ENCODE results near the gene KCNH2.

DNA sequence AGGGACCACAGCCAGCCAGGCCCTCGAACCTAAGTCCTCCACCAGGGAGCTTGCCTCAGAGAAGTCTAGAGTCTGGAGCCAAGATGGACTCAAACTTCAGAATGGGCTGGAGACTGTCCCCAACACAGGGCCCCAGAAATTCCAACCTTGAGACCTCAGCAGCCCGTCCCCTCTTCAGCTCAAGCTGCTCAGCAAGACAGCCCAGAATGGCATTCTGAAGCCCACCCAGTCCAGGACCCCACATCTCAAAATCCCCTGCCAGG lies 15.9 kb downstream of the KCNH2 start:
- TF ChIP-seq POLR2A (IDR thresholded peaks at IDR 0.05) (no peak), EP300 (IDR thresholded peaks at IDR 0.05) (no peak), POLR2AphosphoS5 (IDR thresholded peaks at IDR 0.05) (no peak)
- TF ChIP-seq, protein P1, sequence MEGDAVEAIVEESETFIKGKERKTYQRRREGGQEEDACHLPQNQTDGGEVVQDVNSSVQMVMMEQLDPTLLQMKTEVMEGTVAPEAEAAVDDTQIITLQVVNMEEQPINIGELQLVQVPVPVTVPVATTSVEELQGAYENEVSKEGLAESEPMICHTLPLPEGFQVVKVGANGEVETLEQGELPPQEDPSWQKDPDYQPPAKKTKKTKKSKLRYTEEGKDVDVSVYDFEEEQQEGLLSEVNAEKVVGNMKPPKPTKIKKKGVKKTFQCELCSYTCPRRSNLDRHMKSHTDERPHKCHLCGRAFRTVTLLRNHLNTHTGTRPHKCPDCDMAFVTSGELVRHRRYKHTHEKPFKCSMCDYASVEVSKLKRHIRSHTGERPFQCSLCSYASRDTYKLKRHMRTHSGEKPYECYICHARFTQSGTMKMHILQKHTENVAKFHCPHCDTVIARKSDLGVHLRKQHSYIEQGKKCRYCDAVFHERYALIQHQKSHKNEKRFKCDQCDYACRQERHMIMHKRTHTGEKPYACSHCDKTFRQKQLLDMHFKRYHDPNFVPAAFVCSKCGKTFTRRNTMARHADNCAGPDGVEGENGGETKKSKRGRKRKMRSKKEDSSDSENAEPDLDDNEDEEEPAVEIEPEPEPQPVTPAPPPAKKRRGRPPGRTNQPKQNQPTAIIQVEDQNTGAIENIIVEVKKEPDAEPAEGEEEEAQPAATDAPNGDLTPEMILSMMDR (IDR thresholded peaks at IDR 0.05): no peak

Data from stomach (tissue), 4 donors.